T-cell (primary cell): ENCODE results near the gene SYNE2. TPM values are rescaled to one million over a fixed set of nuclear protein-coding genes. Genes with fewer than 3 reads are reported as not detected.

Experiments
- ATAC-seq, 4 experiments: fragments of 200-7000 bp in 3 of 4; fragments of 150-1000 bp in 1 of 4; cut with Tn5 transposase; replicated peaks in 1 of 4; 1 replicate in 3 of 4; 2 replicates in 1 of 4; pipeline ENCODE4 v1.10.0; 2021; ENCODE audit warnings: moderate library complexity in 3 of 4, mild to moderate bottlenecking in 2 of 4, moderate number of reproducible peaks in 1 of 4
- CTCF ChIA-PET, 2 donors: fragments of 300-600 bp; sonication (Branson Sonifier 250); formaldehyde crosslinking; loops; one replicate each; lab custom pipeline; 2022; ENCODE audit warnings: antibody characterized with exemption in 2 of 2; lab: Charles Lee
- POLR2A ChIA-PET, 2 donors: fragments of 300-600 bp; sonication (Branson Sonifier 250); formaldehyde crosslinking; loops; one replicate each; lab custom pipeline; 2022; ENCODE audit warnings: antibody characterized with exemption in 2 of 2; lab: Charles Lee
- DNase-seq, 35 experiments: peaks; one replicate each; pipeline versions ENCODE4 v3.0.0 to v3.0.0-alpha.2; 2013 to 2023
- H3K27ac ChIP-seq: one replicate; pipeline ENCODE4 v1.5.1; 2013; ENCODE audit warnings: low read length
- H3K27me3 ChIP-seq, 2 experiments: replicated peaks in 1 of 2; 1 replicate in 1 of 2; 2 replicates in 1 of 2; pipeline versions ENCODE4 v1.6.1 to v1.7.0; 2013; ENCODE audit warnings: low read length in 1 of 2, mixed read lengths in 1 of 2; ENCODE audit not compliant: control insufficient read depth in 2 of 2, insufficient read depth in 2 of 2; ENCODE audit errors: extremely low read depth in 1 of 2
- H3K36me3 ChIP-seq, 2 donors: 1 replicate in 1 of 2; 2 replicates in 1 of 2; pipeline versions ENCODE4 v1.6.1 to v1.7.0; 2013; ENCODE audit warnings: low read length in 1 of 2; ENCODE audit not compliant: control insufficient read depth in 2 of 2, insufficient read depth in 1 of 2; ENCODE audit errors: extremely low read depth in 1 of 2
- H3K4me1 ChIP-seq, 2 experiments: 1 replicate in 1 of 2; 2 replicates in 1 of 2; pipeline versions ENCODE4 v1.6.1 to v1.7.0; 2013; ENCODE audit warnings: low read length in 2 of 2, mixed read lengths in 1 of 2; ENCODE audit not compliant: insufficient read depth in 2 of 2, control insufficient read depth in 1 of 2; ENCODE audit errors: extremely low read depth in 1 of 2
- H3K4me3 ChIP-seq, 2 donors: 1 replicate in 1 of 2; 2 replicates in 1 of 2; pipeline versions ENCODE4 v1.5.1 to v1.7.0; 2013; ENCODE audit warnings: mild to moderate bottlenecking in 2 of 2, low read length in 1 of 2, moderate library complexity in 1 of 2; ENCODE audit not compliant: control insufficient read depth in 1 of 2; ENCODE audit errors: extremely low read depth in 1 of 2
- H3K9me3 ChIP-seq: 2 replicates; pipeline ENCODE4 v1.7.0; 2013
- H3K27ac Mint-ChIP-seq, 2 donors: one replicate each; pipeline ENCODE4 v1.8.0; 2020 to 2021; ENCODE audit warnings: mild to moderate bottlenecking in 2 of 2, mixed read lengths in 2 of 2
- H3K27me3 Mint-ChIP-seq, 2 donors: one replicate each; pipeline ENCODE4 v1.8.0; 2021 to 2022; ENCODE audit warnings: mixed read lengths in 2 of 2
- H3K36me3 Mint-ChIP-seq: one replicate; pipeline ENCODE4 v1.8.0; 2021; ENCODE audit warnings: mixed read lengths
- H3K4me1 Mint-ChIP-seq, 3 donors: one replicate each; pipeline ENCODE4 v1.8.0; 2020 to 2022; ENCODE audit warnings: mixed read lengths in 3 of 3, mild to moderate bottlenecking in 1 of 3
- H3K4me3 Mint-ChIP-seq, 3 donors: one replicate each; pipeline ENCODE4 v1.8.0; 2020 to 2022; ENCODE audit warnings: mild to moderate bottlenecking in 3 of 3, mixed read lengths in 3 of 3, moderate library complexity in 3 of 3
- H3K9me3 Mint-ChIP-seq, 3 donors: one replicate each; pipeline ENCODE4 v1.8.0; 2020 to 2022; ENCODE audit warnings: mixed read lengths in 3 of 3
- WGBS: methylation state at CpG from one replicate; pipeline ENCODE4 v1.1.5; 2013; ENCODE audit warnings: missing lambda C conversion rate; ENCODE audit not compliant: insufficient coverage; 5-methylcytosine and 5-hydroxymethylcytosine counted together
- total RNA-seq, 35 experiments: library from RNA in 6 of 35; stranded (reverse) in 6 of 35; fragments of 120-200 nt in 1 of 35; gene quantifications; one replicate each; pipeline versions ENCODE4 v1.2.1 to v1.2.4 and lab custom pipeline; 2013 to 2026

The SYNE2 gene
- total RNA-seq, 5 donors from 2014 or later (not counting 1 experiment from before 2014, with no cell fraction given), result 150 to 321 (median 229) TPM

DNA sequence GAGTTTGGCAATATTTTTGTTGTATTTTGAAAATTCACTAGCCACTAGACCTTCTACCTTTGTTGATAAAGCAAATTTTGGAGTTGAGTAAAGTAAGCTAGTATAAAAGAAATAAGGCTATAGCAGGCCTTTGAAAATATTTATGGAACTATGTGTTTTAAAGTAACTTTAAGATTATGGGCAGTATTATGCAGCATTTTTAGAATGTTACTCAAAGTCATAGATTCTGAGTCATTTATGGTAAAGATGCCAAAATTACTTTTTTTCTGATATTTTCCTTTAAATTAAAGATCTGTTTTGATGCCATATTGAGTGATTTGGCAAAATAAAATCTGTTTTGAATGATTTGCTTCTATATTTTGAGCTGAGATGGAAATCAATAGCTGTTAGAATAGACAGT lies 57.2 kb downstream of the SYNE2 start:
- ATAC-seq (no peak), DNase-seq (no peak)
- H3K9me3 Mint-ChIP-seq, result no peaks in the 10 kb centered on the region
- no peaks in the 10 kb centered on the region for H3K27me3 ChIP-seq
- no peak overlapping the region for H3K27ac ChIP-seq
- ChIA-PET CTCF (no interaction called here), POLR2A (no interaction called here)
- H3K27me3 Mint-ChIP-seq, result no peaks in the 10 kb centered on the region
- H3K4me1 Mint-ChIP-seq, result peaks cover 45 to 80% (median 78%) of the 10 kb centered on the region in 3 donors
- H3K4me3 Mint-ChIP-seq, result no peak overlapping the region
- H3K27ac Mint-ChIP-seq, result no peak overlapping the region
- no peak overlapping the region for H3K4me3 ChIP-seq
- peaks cover 0 to 22% of the 10 kb centered on the region in 2 donors for H3K36me3 ChIP-seq
- H3K36me3 Mint-ChIP-seq, result peaks cover 44% of the 10 kb centered on the region
- H3K9me3 ChIP-seq, result no peaks in the 10 kb centered on the region
- peaks cover 0 to 5% of the 10 kb centered on the region in 2 experiments for H3K4me1 ChIP-seq

GRCh38 chr14:63910583-63911363 lies 58.0 kb downstream of the SYNE2 start:
- no peaks in the 10 kb centered on the region for H3K27me3 ChIP-seq
- Mint-ChIP-seq H3K4me1 (peaks cover 37 to 75% (median 70%) of the 10 kb centered on the region in 3 donors), H3K36me3 (peaks cover 44% of the 10 kb centered on the region), H3K27ac (peak overlapping the region; percentile 53 to 71), H3K4me3 (no peak overlapping the region), H3K9me3 (no peaks in the 10 kb centered on the region), H3K27me3 (no peaks in the 10 kb centered on the region)
- peaks cover 0 to 5% of the 10 kb centered on the region in 2 experiments for H3K4me1 ChIP-seq
- DNase-seq, result no peak
- no peaks in the 10 kb centered on the region for H3K9me3 ChIP-seq
- WGBS, result 78% methylated on average over 3 of the region's 7 CpGs
- no peak overlapping the region for H3K27ac ChIP-seq
- POLR2A ChIA-PET, result interaction anchor here (0.8 to 0.9 kb wide), 2 partner anchors 9 to 31 kb away, joined by 3 to 4 read pairs; no protein-coding TSS in a partner anchor
- H3K4me3 ChIP-seq, result no peak overlapping the region
- CTCF ChIA-PET, result no interaction called here
- ATAC-seq, result no peak
- H3K36me3 ChIP-seq, result peaks cover 0 to 27% of the 10 kb centered on the region in 2 donors

DNA sequence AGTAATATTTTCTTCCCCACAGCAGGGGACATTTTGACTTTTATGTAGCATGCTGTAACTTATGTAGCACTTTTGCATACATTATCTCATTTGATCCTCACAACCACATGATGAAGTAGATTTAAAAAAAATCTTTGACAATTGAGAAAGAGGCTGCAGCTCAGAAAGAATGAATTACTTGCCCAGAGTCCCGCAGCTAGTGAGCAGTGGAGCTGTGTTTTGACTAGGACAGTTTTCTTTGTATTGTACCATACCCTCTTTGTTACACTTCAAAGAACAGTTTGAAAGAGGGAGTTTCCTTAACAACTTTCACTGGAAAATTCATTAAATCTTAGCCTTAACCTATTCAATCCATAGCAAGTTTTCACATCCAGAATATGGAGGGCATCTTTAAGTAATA lies 58.6 kb downstream of the SYNE2 start:
- Histone ChIP-seq H3K4me3 (no peak overlapping the region), H3K36me3 (peaks cover 0 to 30% of the 10 kb centered on the region in 2 donors), H3K9me3 (no peaks in the 10 kb centered on the region), H3K4me1 (peaks cover 0 to 5% of the 10 kb centered on the region in 2 experiments), H3K27me3 (no peaks in the 10 kb centered on the region), H3K27ac (no peak overlapping the region)
- no peak overlapping the region for H3K27ac Mint-ChIP-seq
- H3K4me3 Mint-ChIP-seq, result no peak overlapping the region
- ChIA-PET POLR2A (interaction anchor here in 1 of 2 donors (0.6 to 0.9 kb wide), 2 partner anchors 22 to 30 kb away, joined by 3 to 4 read pairs; no protein-coding TSS in a partner anchor), CTCF (no interaction called here)
- no peak for DNase-seq
- WGBS, result no CpG with 5 or more reads among the region's 1 CpG
- ATAC-seq, result no peak
- H3K36me3 Mint-ChIP-seq, result peaks cover 44% of the 10 kb centered on the region
- no peaks in the 10 kb centered on the region for H3K9me3 Mint-ChIP-seq
- no peaks in the 10 kb centered on the region for H3K27me3 Mint-ChIP-seq
- H3K4me1 Mint-ChIP-seq, result peaks cover 35 to 75% (median 70%) of the 10 kb centered on the region in 3 donors

DNA sequence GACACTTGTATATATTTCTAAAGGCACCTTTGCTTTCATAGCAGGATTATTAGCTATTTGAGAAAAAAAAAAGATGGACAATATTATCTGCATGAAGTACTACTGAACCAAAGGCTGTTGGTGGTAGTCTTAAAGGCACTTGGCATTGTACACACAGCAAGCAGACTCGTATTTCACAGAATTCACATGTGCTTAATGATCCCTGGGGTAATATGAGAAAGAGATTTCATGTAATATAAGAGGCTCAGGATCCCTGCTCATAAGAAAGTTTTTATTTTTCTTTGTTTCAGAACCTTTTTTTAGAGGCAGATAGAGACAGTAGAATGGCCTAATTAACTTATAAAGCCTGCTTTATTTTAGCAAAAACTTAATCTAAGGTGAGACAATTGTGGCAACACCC lies 59.5 kb downstream of the SYNE2 start:
- peaks cover 0 to 5% of the 10 kb centered on the region in 2 experiments for H3K4me1 ChIP-seq
- H3K9me3 Mint-ChIP-seq, result no peaks in the 10 kb centered on the region
- ATAC-seq, result no peak
- H3K4me1 Mint-ChIP-seq, result peaks cover 31 to 68% (median 63%) of the 10 kb centered on the region in 3 donors
- peaks cover 0 to 30% of the 10 kb centered on the region in 2 donors for H3K36me3 ChIP-seq
- no peak overlapping the region for H3K27ac ChIP-seq
- no peak for DNase-seq
- no peak overlapping the region for H3K4me3 Mint-ChIP-seq
- H3K27me3 ChIP-seq, result no peaks in the 10 kb centered on the region
- H3K27me3 Mint-ChIP-seq, result no peaks in the 10 kb centered on the region
- H3K4me3 ChIP-seq, result no peak overlapping the region
- H3K27ac Mint-ChIP-seq, result no peak overlapping the region
- no peaks in the 10 kb centered on the region for H3K9me3 ChIP-seq
- POLR2A ChIA-PET, result interaction anchor here in 1 of 2 donors (0.6 kb wide), 2 partner anchors 23 to 31 kb away, joined by 3 read pairs; no protein-coding TSS in a partner anchor
- WGBS, result no CpG with 5 or more reads among the region's 1 CpG
- CTCF ChIA-PET, result interaction anchor here in 1 of 2 donors (0.6 kb wide), 1 partner anchor 101 kb away, joined by 3 read pairs; no protein-coding TSS in a partner anchor
- H3K36me3 Mint-ChIP-seq, result peaks cover 44% of the 10 kb centered on the region

DNA sequence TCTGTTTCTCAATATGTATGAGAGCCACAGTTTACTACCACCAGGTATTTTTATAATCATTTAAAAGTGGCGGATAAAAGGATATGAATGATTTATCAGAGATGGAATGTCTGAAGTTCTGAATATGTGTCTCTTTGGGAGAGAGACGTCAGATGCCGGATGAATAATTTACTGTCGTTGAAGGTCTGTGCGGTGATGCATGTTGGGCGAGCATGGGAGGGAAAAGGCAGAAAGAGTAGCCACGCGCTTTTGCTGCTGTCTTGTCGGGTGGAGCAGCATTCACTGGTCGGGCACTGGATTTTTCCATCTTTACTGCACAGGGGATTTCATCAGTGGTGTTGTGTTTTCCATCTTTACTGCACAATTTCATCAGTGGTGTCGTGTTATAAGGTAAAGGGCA lies 65.6 kb downstream of the SYNE2 start:
- Mint-ChIP-seq H3K9me3 (no peaks in the 10 kb centered on the region), H3K4me1 (peaks cover 14 to 29% (median 25%) of the 10 kb centered on the region in 3 donors), H3K27me3 (no peaks in the 10 kb centered on the region), H3K36me3 (peaks cover 15% of the 10 kb centered on the region), H3K4me3 (no peak overlapping the region), H3K27ac (no peak overlapping the region)
- Histone ChIP-seq H3K9me3 (no peaks in the 10 kb centered on the region), H3K27ac (no peak overlapping the region), H3K4me1 (peaks cover 0 to 2% of the 10 kb centered on the region in 2 experiments), H3K27me3 (no peaks in the 10 kb centered on the region), H3K4me3 (no peak overlapping the region), H3K36me3 (peaks cover 0 to 29% of the 10 kb centered on the region in 2 donors)
- no peak for DNase-seq
- ATAC-seq, result no peak
- 97% methylated on average over 9 of the region's 11 CpGs for WGBS
- ChIA-PET POLR2A (no interaction called here), CTCF (interaction anchor here in 1 of 2 donors (0.6 kb wide), 1 partner anchor 32 kb away, joined by 3 read pairs; no protein-coding TSS in a partner anchor)

DNA sequence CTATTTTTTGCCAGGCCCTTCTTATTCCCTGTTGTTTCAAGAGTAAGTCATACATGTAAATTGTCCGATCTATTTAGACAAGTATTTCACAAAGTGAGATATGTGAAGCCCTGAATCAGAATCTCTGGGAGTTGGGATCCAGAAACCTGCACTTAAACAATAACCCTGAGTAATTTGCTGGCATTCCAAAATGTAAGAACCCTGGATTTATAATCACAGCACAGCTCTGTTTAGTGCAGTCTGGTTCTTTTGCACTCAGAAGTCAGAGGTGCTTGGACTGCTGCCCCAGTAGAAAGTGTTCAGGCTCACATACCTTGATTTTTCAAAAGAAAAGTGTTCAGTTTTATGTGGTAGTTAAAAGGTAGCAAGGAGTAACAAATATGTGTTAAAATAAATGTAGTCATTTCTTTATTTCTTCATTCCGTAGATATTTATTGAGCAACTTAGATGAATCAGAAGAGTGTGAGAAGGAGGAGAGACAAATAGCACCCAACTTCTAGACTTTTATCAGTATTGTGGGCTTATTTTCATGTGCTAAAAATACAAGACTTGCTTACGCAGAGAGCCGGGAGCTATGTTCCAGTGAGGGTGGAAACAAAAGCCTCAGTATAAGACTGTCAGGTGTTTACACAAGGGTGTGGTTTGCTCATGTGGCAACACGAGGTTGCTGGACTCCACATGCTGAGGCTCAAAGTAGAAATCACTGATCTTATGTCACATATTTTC lies 70.1 kb downstream of the SYNE2 start:
- CTCF ChIA-PET, result interaction anchor here (0.7 to 0.9 kb wide), 5 partner anchors 70 to 378 kb away, joined by 3 to 4 read pairs (median 3); partner anchors contain the start of gene SYNE2 (in 1 of the 2)
- peak overlapping the region; percentile 47 to 59 for H3K27ac Mint-ChIP-seq
- Histone ChIP-seq H3K9me3 (no peaks in the 10 kb centered on the region), H3K27me3 (no peaks in the 10 kb centered on the region), H3K27ac (no peak overlapping the region), H3K36me3 (peaks cover 0 to 21% of the 10 kb centered on the region in 2 donors), H3K4me1 (peaks cover 0 to 2% of the 10 kb centered on the region in 2 experiments), H3K4me3 (no peak overlapping the region)
- H3K27me3 Mint-ChIP-seq, result no peaks in the 10 kb centered on the region
- H3K36me3 Mint-ChIP-seq, result peaks cover 44% of the 10 kb centered on the region
- DNase-seq (no peak), ATAC-seq (peak in 1 of 4 experiments; percentile 26)
- H3K4me1 Mint-ChIP-seq, result peaks cover 7 to 24% (median 14%) of the 10 kb centered on the region in 3 donors
- no peaks in the 10 kb centered on the region for H3K9me3 Mint-ChIP-seq
- H3K4me3 Mint-ChIP-seq, result no peak overlapping the region
- POLR2A ChIA-PET, result interaction anchor here in 1 of 2 donors (0.6 kb wide), 1 partner anchor 77 kb away, joined by 4 read pairs; no protein-coding TSS in a partner anchor
- WGBS, result no CpG with 5 or more reads among the region's 5 CpGs
